HG03457 (cell line): Measurements from ENCODE around the gene ABL1.

Experiments
- ATAC-seq: cut with Tn5 transposase; IDR thresholded peaks from one replicate; pipeline ENCODE4 v1.9.1; 2021; ENCODE audit warnings: moderate number of reproducible peaks; ENCODE audit not compliant: unreplicated experiment

The ABL1 gene

DNA sequence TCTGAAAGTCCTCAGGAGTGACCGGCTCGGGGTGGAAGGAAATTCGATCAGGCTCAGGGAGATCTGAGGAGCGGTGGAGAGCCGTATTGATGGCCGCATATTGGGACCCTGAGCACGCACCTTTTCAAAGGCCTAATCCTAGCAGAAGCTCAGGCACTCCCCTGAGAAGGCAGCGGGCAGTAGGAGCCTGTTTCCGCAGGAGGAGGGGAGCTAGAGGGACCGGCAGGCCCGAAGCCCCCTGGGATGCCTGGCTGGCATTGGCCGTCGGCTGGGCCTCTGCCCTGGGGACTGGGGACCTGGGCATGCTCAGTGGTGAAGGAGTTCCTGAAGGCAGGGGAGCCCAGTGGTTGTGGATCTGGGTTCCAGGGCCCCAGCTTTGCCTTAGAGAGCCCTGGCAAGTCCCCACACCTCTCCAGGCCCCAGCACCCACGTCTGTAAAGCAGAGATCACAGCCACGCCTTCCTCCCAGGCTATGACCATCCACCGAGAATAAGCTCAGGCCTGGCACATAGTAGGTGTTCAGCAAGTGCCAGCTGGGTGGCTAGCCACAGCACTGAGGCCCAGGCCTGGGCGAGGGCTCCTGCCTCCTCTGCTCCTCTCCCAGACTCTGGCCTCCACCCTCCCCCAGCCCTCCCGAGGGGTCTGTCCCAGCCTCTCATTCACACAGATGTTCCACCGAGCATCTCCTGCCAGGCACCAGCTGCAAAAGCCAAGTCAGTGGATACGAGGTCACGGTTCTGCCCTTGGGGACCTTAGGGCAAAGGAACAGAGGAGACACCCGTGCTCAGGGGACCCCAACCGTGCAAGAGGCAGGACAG is 78.8 kb downstream of the ABL1 start:
- no peak for ATAC-seq

DNA sequence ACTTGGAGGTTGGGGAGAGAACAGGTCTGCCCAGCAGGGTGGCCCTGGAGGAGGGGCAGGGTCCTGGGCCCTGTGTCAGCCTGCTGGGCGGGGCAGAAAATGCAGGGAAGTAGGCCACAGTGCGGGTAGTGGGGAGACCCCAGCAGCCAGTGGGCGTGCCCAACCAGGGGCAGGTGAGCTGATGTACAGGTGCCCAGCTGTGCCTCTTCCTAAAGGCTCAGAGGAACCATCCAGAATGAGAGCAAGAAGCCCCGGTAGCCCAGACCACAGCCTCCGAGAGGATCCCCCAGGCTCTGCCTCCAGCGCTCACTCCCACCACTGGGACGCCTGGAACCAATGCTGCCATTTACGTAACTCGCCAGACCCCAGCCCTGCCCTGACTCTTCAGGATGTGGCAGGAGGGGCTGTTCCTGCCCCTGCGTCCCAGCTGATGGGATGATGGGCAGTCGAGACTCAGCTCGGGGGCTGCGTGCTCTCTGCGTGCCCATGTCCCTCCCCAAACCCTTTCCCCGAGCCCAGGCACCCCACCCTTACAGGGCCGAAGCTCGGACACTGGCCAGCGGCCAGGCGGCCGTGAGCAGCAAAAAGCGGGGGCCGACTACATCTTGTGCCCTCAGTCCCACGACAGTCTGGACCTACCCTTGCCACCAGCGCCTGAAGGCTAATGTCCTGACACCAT is 79.5 kb downstream of the ABL1 start:
- no peak for ATAC-seq

DNA sequence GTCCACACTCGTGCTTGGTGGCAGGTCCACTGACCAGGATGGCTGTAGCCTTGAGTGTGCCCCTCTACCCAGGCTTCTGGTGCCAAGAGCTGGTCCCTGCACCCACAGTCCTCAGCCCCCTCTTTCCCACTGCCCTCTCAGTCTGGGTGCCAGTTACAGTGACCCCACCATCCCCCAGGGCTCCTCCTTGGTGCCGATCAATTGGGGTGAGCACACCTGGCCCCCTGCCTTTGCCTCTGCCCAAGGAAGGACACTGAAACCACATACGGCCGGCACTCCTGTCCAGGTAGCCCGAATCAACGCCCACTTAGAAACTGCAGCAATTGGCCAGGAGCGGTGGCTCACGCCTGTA is 80.0 kb downstream of the ABL1 start:
- ATAC-seq, result no peak

GRCh38 chr9:130917168-130917960 is 82.3 kb downstream of the ABL1 start:
- ATAC-seq, result no peak

- ATAC-seq, result no peak
Observed at GRCh38 chr9:130918101-130918825, 83.2 kb downstream of the ABL1 start.

- ATAC-seq, result no peak
Observed at GRCh38 chr9:130918826-130919558, 83.9 kb downstream of the ABL1 start.

DNA sequence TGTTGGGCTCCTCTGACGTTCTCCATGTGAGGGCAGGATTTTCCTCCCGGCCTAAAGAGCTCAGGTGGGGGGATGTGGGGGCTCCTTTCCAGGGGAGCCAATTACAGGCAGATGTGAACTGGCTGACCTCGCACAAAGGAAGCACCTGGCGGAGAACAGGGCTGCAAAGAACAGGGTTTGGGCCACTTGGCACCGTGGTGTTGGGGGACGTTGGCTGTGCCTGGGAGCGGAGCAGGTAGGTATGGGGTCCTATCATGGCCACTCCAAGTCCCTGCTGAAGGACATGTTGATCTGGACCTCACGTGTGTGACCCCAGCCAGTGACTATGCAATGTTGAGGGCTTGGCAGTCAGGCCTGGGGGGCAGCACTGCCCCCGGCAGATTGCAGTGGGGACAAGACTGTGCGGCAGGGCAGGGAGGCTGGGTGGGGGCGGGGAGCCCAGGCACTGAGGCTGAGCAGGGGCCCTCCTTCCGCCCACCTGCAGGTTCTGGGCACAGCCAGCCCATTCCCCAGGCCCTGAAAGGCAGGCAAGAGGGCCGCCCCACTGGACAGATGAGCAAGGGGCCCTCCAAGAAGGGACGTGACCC is 84.6 kb downstream of the ABL1 start:
- no peak for ATAC-seq

DNA sequence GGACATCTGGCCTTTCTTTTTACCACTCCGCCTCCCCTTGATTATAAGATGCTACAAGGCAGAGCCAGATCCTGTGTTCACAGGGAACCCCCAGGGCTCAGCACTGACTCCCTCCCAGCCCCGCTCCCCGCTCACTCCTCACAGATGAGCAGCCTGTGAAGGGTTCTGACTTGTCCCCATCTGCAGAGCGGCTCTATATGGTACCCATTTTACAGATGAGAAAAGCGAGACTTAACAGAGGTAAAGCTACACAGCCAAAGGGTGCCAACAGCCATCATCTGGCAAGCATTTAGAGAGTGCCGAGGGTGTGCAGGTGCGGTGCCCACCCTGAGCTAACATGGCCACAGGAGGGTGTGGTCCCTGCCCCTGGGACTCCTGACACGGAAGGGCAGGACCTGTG is 85.2 kb downstream of the ABL1 start:
- no peak for ATAC-seq

- no peak for ATAC-seq
Observed at GRCh38 chr9:130920762-130921299, 85.8 kb downstream of the ABL1 start.

- ATAC-seq, result no peak
Observed at GRCh38 chr9:130921300-130921988, 86.4 kb downstream of the ABL1 start.

GRCh38 chr9:130921989-130922892 is 87.2 kb downstream of the ABL1 start:
- ATAC-seq, result no peak

GRCh38 chr9:130922893-130923610 is 88.0 kb downstream of the ABL1 start:
- ATAC-seq, result no peak

- ATAC-seq, result no peak
Observed at GRCh38 chr9:130923611-130924447, 88.8 kb downstream of the ABL1 start.

DNA sequence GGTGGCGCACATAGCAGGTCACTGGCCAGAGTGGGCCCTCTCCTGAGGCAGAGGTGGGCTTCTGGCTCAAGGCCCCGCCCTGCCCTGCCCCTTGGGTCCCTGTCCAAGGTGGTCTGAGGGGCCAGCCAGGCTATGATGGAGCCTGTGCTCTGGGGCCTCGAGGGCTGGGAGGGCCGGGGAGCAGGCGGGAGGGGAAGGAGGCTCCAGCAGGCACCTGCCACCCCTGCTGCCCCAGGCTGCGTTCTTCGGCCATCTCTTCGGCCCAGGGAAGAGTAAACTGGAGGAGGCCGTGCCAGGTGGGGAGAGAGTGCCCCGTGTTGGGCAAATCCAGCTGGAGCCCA is 89.4 kb downstream of the ABL1 start:
- no peak for ATAC-seq

GRCh38 chr9:130925050-130925678 is 90.1 kb downstream of the ABL1 start:
- no peak for ATAC-seq

GRCh38 chr9:130927338-130927737 is 92.3 kb downstream of the ABL1 start:
- no peak for ATAC-seq
